HCT116 (cell line): Measurements from ENCODE around the gene NUDT14. TPM values are rescaled to one million over a fixed set of nuclear protein-coding genes. Genes with fewer than 3 reads are reported as not detected.

Experiments used
- ATAC-seq: fragments of 200-7000 bp; cut with Tn5 transposase; 2 replicates; pipeline ENCODE4 v1.9.1; 2020; ENCODE audit warnings: mild to moderate bottlenecking, moderate library complexity
- BruUV-seq: library from RNA; stranded (reverse); fragments of 400-500 nt; replicated peaks from 2 replicates; lab custom pipeline; 2021; lab: Mats Ljungman, UMichigan
- CTCF ChIA-PET: fragments of 300-600 bp; sonication (Branson Sonifier 250); formaldehyde crosslinking; loops from one replicate; lab custom pipeline; 2021; ENCODE audit warnings: antibody characterized with exemption; lab: Charles Lee
- POLR2A ChIA-PET: fragments of 300-600, 350-600 bp; sonication (Branson Sonifier 250); formaldehyde crosslinking; loops from one replicate; lab custom pipeline; 2021; ENCODE audit warnings: antibody characterized with exemption; lab: Charles Lee
- RAD21 ChIA-PET, 2 experiments: fragments of 300-600 bp; sonication (Branson Sonifier 250); formaldehyde crosslinking; loops; one replicate each; lab custom pipeline; 2023; ENCODE audit warnings: low total read pairs in 2 of 2; ENCODE audit not compliant: uncharacterized antibody in 2 of 2, unreplicated experiment in 2 of 2, low non-redundant PET in 1 of 2; lab: Charles Lee
- DNase-seq: peaks from one replicate; pipeline ENCODE4 v3.0.0-alpha.2; 2010; ENCODE audit warnings: low read depth, low spot score
- H2AFZ ChIP-seq: fragments of 200-600 bp; shearing (Covaris generic), sonication (generic); 2 replicates; pipeline ENCODE4 v1.6.1; 2017; ENCODE audit warnings: low read depth, mixed run types, mixed read lengths, antibody characterized with exemption, low read length; ENCODE audit not compliant: poor library complexity, severe bottlenecking
- H3K27ac ChIP-seq: 2 replicates; pipeline ENCODE4 v1.5.1; 2012; ENCODE audit warnings: low read depth, low read length
- H3K27me3 ChIP-seq: fragments of 200-600 bp; sonication (generic); 2 replicates; pipeline ENCODE4 v1.6.1; 2016; ENCODE audit warnings: mixed run types, low read length, mixed read lengths; ENCODE audit not compliant: insufficient read depth
- H3K36me3 ChIP-seq, 2 experiments: fragments of 200-500 bp in 1 of 2; fragments of 200-600 bp in 1 of 2; sonication (Bioruptor generic) in 1 of 2; sonication (generic) in 1 of 2; 2 replicates each; pipeline versions ENCODE4 v1.5.1 to v1.6.1; 2014 to 2016; ENCODE audit warnings: low read length in 2 of 2, inconsistent platforms in 1 of 2, mixed read lengths in 1 of 2, mixed run types in 1 of 2; ENCODE audit not compliant: insufficient read depth in 2 of 2, control insufficient read depth in 1 of 2
- H3K4me1 ChIP-seq, 2 experiments: fragments of 200-600 bp in 1 of 2; sonication (generic) in 1 of 2; 2 replicates each; pipeline versions ENCODE4 v1.5.1 to v1.6.1; 2012 to 2017; ENCODE audit warnings: low read length in 2 of 2, inconsistent platforms in 1 of 2, mild to moderate bottlenecking in 1 of 2, mixed read lengths in 1 of 2, mixed run types in 1 of 2, moderate library complexity in 1 of 2; ENCODE audit not compliant: insufficient read depth in 2 of 2, control insufficient read depth in 1 of 2
- H3K4me2 ChIP-seq: fragments of 200-600 bp; sonication (generic); 2 replicates; pipeline ENCODE4 v1.6.1; 2017; ENCODE audit warnings: mixed run types, low read length, mixed read lengths
- H3K4me3 ChIP-seq, 2 experiments: fragments of 200-600 bp in 1 of 2; sonication (generic) in 1 of 2; replicated peaks in 1 of 2; 2 replicates each; pipeline ENCODE4 v1.5.1; 2011 to 2016; ENCODE audit warnings: low read length in 2 of 2, control low read depth in 1 of 2, low read depth in 1 of 2, mild to moderate bottlenecking in 1 of 2, mixed read lengths in 1 of 2, mixed run types in 1 of 2
- H3K79me2 ChIP-seq: fragments of 200-600 bp; sonication (generic); 2 replicates; pipeline ENCODE4 v1.6.1; 2017; ENCODE audit warnings: mild to moderate bottlenecking, mixed run types, low read length, moderate library complexity, mixed read lengths; ENCODE audit not compliant: insufficient read depth
- H3K9ac ChIP-seq: fragments of 200-600 bp; sonication (generic); 2 replicates; pipeline ENCODE4 v1.6.1; 2016; ENCODE audit warnings: low read length, mixed read lengths
- H3K9me2 ChIP-seq: fragments of 200-600 bp; sonication (generic), shearing (Covaris generic); 2 replicates; pipeline ENCODE4 v1.6.1; 2017; ENCODE audit warnings: mixed run types, mild to moderate bottlenecking, moderate library complexity; ENCODE audit not compliant: insufficient read depth
- H3K9me3 ChIP-seq, 2 experiments: fragments of 200-500 bp in 1 of 2; fragments of 200-600 bp in 1 of 2; sonication (Bioruptor generic) in 1 of 2; sonication (generic) in 1 of 2; 2 replicates each; pipeline ENCODE4 v1.6.1; 2014 to 2017; ENCODE audit warnings: low read length in 2 of 2, mixed read lengths in 2 of 2, inconsistent platforms in 1 of 2, low read depth in 1 of 2, mild to moderate bottlenecking in 1 of 2, mixed run types in 1 of 2, moderate library complexity in 1 of 2; ENCODE audit not compliant: control insufficient read depth in 1 of 2, insufficient read depth in 1 of 2
- H4K20me1 ChIP-seq: fragments of 200-600 bp; sonication (generic), shearing (Covaris generic); 2 replicates; pipeline ENCODE4 v1.6.1; 2017; ENCODE audit warnings: mixed run types, mild to moderate bottlenecking, moderate library complexity; ENCODE audit not compliant: insufficient read depth
- CBX3 ChIP-seq: IDR thresholded peaks from 2 replicates; pipeline ENCODE4 v1.6.1; 2012; ENCODE audit warnings: low read depth
- CEBPB ChIP-seq: IDR thresholded peaks from 2 replicates; pipeline ENCODE4 v1.6.1; 2012; ENCODE audit warnings: low read depth
- EGR1 ChIP-seq: IDR thresholded peaks from 2 replicates; pipeline ENCODE4 v1.6.1; 2012; ENCODE audit warnings: low read depth
- ELF1 ChIP-seq: IDR thresholded peaks from 2 replicates; pipeline ENCODE4 v1.6.1; 2012; ENCODE audit warnings: low read depth, borderline replicate concordance
- EZH2 ChIP-seq: fragments of 200-600 bp; sonication (generic); IDR thresholded peaks from 2 replicates; pipeline ENCODE4 v1.6.1; 2017; ENCODE audit warnings: antibody characterized with exemption, mixed run types
- EZH2phosphoT487 ChIP-seq: fragments of 200-600 bp; IDR thresholded peaks from 2 replicates; pipeline ENCODE4 v1.6.1; 2018; ENCODE audit warnings: antibody characterized with exemption, borderline replicate concordance
- FOSL1 ChIP-seq: IDR thresholded peaks from 2 replicates; pipeline ENCODE4 v1.6.1; 2012; ENCODE audit warnings: low read depth
- JUND ChIP-seq: IDR thresholded peaks from 2 replicates; pipeline ENCODE4 v1.6.1; 2012
- POLR2A ChIP-seq: IDR thresholded peaks from 2 replicates; pipeline ENCODE4 v1.7.0; 2011; ENCODE audit warnings: borderline replicate concordance; ENCODE audit not compliant: insufficient read depth, insufficient read length; ENCODE audit errors: extremely low read depth
- POLR2AphosphoS5 ChIP-seq: IDR thresholded peaks from 2 replicates; pipeline ENCODE4 v1.6.1; 2011; ENCODE audit warnings: mild to moderate bottlenecking, low read depth, low read length, moderate library complexity
- RAD21 ChIP-seq: IDR thresholded peaks from 2 replicates; pipeline ENCODE4 v1.6.1; 2012; ENCODE audit warnings: low read depth, mild to moderate bottlenecking
- REST ChIP-seq: IDR thresholded peaks from 2 replicates; pipeline ENCODE4 v1.6.1; 2012; ENCODE audit warnings: low read depth
- SIN3A ChIP-seq: IDR thresholded peaks from 2 replicates; pipeline ENCODE4 v1.6.1; 2012; ENCODE audit warnings: low read depth
- SRF ChIP-seq: IDR thresholded peaks from 2 replicates; pipeline ENCODE4 v1.6.1; 2012; ENCODE audit warnings: low read depth
- TCF7L2 ChIP-seq: IDR thresholded peaks from 2 replicates; pipeline ENCODE4 v1.7.0; 2011; ENCODE audit warnings: borderline replicate concordance, inconsistent platforms; ENCODE audit not compliant: insufficient read depth, insufficient read length; ENCODE audit errors: extremely low read depth
- YY1 ChIP-seq: IDR thresholded peaks from 2 replicates; pipeline ENCODE4 v1.6.1; 2011; ENCODE audit warnings: low read length, low read depth, moderate library complexity, mild to moderate bottlenecking; ENCODE audit not compliant: insufficient replicate concordance; ENCODE audit errors: extremely low read depth
- ZFX ChIP-seq: fragments of 450-650 bp; IDR thresholded peaks from 2 replicates; pipeline ENCODE4 v1.6.1; 2017
- ZNF274 ChIP-seq: fragments of 200-500 bp; sonication (Bioruptor generic); IDR thresholded peaks from 2 replicates; pipeline ENCODE4 v1.6.1; 2014; ENCODE audit warnings: mild to moderate bottlenecking, low read depth, low read length, inconsistent platforms
- intact Hi-C: fragments of 100-400 bp; cut with micrococcal nuclease; formaldehyde crosslinking; loops from 2 replicates; pipeline ENCODE4 v1.10.0; 2022
- total RNA-seq: library from RNA; stranded (reverse); gene quantifications from one replicate; pipeline ENCODE4 v1.2.1, GENCODE V29; 2021; ENCODE audit not compliant: unreplicated experiment

NUDT14 gene
- total RNA-seq, 1 experiment from 2014 or later, result 56.1 TPM

GRCh38 chr14:105209091-105209490 is 28.0 kb upstream of the NUDT14 start:
- DNase-seq (no peak), ATAC-seq (no peak)
- Histone ChIP-seq H2AFZ (no peak overlapping the region), H3K4me3 (no peak overlapping the region), H3K4me1 (peaks cover 3 to 4% of the 10 kb centered on the region in 2 experiments; a peak in 2 of 4 replicates), H3K9me2 (no peaks in the 10 kb centered on the region), H3K27me3 (no peaks in the 10 kb centered on the region), H3K9ac (no peak overlapping the region), H4K20me1 (no peaks in the 10 kb centered on the region), H3K9me3 (no peaks in the 10 kb centered on the region), H3K79me2 (no peaks in the 10 kb centered on the region), H3K36me3 (no peaks in the 10 kb centered on the region), H3K4me2 (no peak overlapping the region), H3K27ac (no peak overlapping the region)
- no peak for TF ChIP-seq EZH2
- TF ChIP-seq FOSL1, result no peak
- no peak for TF ChIP-seq ZNF274
- no peak for TF ChIP-seq JUND
- TF ChIP-seq POLR2A, result no peak
- TF ChIP-seq SRF, result no peak
- no peak for TF ChIP-seq SIN3A
- no peak for TF ChIP-seq CBX3
- no peak for TF ChIP-seq CEBPB
- no peak for TF ChIP-seq ZFX
- no peak for TF ChIP-seq POLR2AphosphoS5
- RAD21 ChIA-PET, result no interaction called here
- POLR2A ChIA-PET, result no interaction called here
- no TSS peak for BruUV-seq
- CTCF ChIA-PET, result no interaction called here
- intact Hi-C loops, result no loop called here

GRCh38 chr14:105208738-105209075 is 27.6 kb upstream of the NUDT14 start:
- CTCF ChIA-PET, result interaction anchor here (0.6 kb wide), 1 partner anchor 88 kb away, joined by 3 read pairs; no protein-coding TSS in a partner anchor
- no peaks in the 10 kb centered on the region for H3K9me3 ChIP-seq
- no TSS peak for BruUV-seq

More at GRCh38 chr14:105208738-105209075, 27.6 kb upstream of the NUDT14 start:
- no peak for TF ChIP-seq REST
- no peak for TF ChIP-seq POLR2A
- no peak for TF ChIP-seq RAD21
- TF ChIP-seq JUND, result no peak
- no peak for TF ChIP-seq EZH2
- no peak for TF ChIP-seq EZH2phosphoT487
- no peak for TF ChIP-seq ZNF274
- TF ChIP-seq TCF7L2, result no peak
- TF ChIP-seq YY1, result no peak
- no peak for TF ChIP-seq ELF1
- TF ChIP-seq EGR1, result no peak
- Histone ChIP-seq H3K4me2 (no peak overlapping the region), H3K9me2 (no peaks in the 10 kb centered on the region), H2AFZ (no peak overlapping the region), H3K4me1 (peaks cover 3 to 4% of the 10 kb centered on the region in 2 experiments; a peak in 2 of 4 replicates), H3K79me2 (no peaks in the 10 kb centered on the region), H3K4me3 (no peak overlapping the region), H3K36me3 (no peaks in the 10 kb centered on the region), H3K27ac (no peak overlapping the region), H3K27me3 (no peaks in the 10 kb centered on the region), H4K20me1 (no peaks in the 10 kb centered on the region), H3K9ac (no peak overlapping the region)
- no peak for ATAC-seq
- DNase-seq, result no peak
- ChIA-PET POLR2A (no interaction called here), RAD21 (no interaction called here)
- intact Hi-C loops, result no loop called here
